Measurements from ENCODE around the gene TCN2.

- no peak for TF ChIP-seq CTCF (IDR thresholded peaks at IDR 0.05)
- no peak for TF ChIP-seq POLR2A (IDR thresholded peaks at IDR 0.05)
Measured at GRCh38 chr22:30648825-30649224, 41.9 kb downstream of the TCN2 start.

All from thyroid gland (tissue), 4 donors.